ENCODE measurements around the gene ARL6IP6.
A peak's percentile ranks its signal among the peaks of the same experiment; 100 is the strongest.
"Not testable (repeated sequence)": the region's sequence is repeated elsewhere in the genome, so short reads cannot be mapped to it uniquely, and the experiment has no call there.

Gene ARL6IP6

GRCh38 chr2:152723918-152724317 is 5.5 kb downstream of the ARL6IP6 start:
- no peak for FAIRE-seq

GRCh38 chr2:152729844-152730243 is 11.4 kb downstream of the ARL6IP6 start:
- FAIRE-seq, result no peak

GRCh38 chr2:152730591-152731333 is 12.3 kb downstream of the ARL6IP6 start:
- FAIRE-seq, result no peak

DNA sequence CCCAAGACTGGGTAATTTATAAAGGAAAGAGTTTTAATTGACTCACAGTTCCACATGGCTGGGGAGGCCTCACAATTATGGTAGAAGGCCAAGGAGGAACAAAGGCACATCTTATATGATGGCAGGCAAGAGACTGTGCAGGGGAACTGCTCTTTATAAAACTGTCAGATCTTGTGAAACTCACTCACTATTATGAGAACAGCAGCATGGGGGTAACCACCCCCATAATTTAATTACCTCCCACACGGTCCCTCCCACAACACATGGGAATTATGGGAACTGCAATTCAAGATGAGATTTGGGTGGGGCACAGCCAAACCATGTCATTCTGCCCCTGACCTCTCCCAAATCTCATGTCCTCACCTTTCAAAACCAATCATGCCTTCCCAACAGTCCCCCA is 19.1 kb downstream of the ARL6IP6 start:
- not testable (repeated sequence) for FAIRE-seq

GRCh38 chr2:152738438-152738837 is 20.0 kb downstream of the ARL6IP6 start:
- no peak for FAIRE-seq

GRCh38 chr2:152739705-152740104 is 21.3 kb downstream of the ARL6IP6 start:
- not testable (repeated sequence) for FAIRE-seq

DNA sequence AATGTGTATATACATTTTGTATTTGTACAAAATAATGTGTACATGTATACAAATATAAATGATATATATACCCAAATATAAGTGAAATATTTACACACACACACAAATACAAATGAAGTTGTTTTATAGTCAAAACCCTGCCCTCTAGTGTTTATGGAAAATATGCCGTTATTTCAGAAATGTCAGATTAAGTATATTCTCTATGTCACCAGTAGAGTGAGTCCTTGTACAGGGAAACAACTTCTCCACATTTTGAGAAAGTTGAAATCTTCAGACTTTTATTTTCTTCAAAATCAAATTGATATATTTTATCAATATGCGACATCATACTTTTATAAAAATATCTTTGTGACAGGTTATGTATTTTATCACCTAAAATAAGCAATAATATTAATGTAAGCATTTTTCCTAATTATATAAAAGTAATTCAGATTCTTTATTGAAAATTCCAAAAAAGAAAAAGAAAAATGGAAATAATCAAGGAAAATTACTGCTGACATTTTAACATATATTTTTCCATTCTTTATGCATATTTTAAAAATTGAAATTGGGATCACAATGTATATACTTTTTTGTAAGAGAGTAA is 22.4 kb downstream of the ARL6IP6 start:
- peak; percentile 98 for FAIRE-seq

DNA sequence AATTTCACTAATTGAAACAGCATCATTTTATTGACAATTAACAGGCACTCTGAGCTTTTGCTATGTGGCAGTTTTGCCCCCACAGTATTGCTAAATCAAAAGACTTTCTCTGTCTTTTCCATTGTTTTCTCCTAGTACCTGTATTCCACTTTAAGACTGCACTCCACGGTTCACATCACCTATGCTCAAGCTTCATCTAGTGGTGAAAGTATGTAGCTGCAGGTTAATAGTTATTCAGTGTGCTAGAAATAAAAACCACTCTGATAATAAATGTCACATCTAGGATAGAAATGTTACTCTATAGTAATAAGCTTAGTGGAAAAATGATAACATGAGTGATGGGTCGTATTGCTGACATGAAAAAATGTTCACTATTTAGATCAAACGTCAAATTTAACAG is 24.6 kb downstream of the ARL6IP6 start:
- FAIRE-seq, result peak; percentile 95

DNA sequence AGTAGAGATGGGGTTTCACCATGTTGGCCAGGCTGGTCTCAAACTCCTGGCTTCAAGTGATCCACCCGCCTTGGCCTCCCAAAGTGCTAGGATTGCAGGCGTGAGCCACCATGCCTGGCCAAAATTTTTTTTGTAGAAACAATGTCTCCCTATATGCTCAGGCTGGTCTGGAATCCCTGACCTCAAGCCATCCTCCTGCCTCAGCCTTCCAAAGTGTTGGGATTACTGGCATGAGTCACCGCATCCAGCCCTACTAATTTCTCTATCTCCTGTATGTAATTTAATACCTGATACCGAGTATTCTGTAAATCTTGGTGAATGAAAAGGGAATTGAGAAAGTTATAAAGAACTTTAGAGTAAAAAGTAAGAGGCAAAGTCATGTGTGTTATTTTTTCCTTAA is 29.3 kb downstream of the ARL6IP6 start:
- not testable (repeated sequence) for FAIRE-seq

DNA sequence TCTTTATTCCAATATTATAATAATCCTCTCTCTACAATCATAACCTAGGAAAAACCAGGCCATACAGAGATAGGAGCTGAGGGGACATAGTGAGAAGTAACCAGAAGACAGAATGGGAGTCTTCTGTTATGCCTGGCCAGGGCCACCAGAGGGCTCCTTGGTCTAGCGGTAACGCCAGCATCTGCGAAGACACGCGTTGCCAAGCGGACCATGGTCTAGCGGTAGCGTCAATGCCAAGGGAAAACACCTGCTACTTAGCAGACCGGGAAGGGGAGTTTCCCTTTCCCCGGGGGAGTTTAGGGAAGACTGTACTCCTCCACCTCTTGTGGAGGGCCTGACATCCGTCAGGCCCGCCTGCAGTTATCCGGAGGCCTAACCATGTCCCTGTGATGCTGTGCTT is 36.6 kb downstream of the ARL6IP6 start:
- FAIRE-seq, result no peak

GRCh38 chr2:152759290-152760072 is 41.1 kb downstream of the ARL6IP6 start:
- FAIRE-seq, result no peak

GRCh38 chr2:152761214-152761613 is 42.8 kb downstream of the ARL6IP6 start:
- FAIRE-seq, result no peak

DNA sequence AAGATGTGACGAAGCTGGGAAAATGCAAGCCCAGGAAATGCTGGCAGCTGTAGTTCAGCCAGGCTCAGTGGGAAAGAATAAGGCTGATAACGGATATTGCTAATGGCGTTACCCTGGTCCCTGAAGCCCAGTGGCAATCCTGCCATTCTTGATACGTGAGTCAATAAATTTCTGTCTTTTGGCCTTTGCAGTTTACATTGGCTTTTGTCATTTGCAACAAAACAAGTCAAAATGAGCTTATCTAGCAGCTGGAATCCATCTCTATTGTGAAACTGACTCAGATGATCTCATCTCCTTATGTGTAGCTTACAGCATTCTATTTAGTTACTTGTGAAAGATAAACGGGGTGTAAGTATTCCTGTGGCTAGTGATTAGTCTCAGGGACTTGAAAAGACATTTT is 43.8 kb downstream of the ARL6IP6 start:
- no peak for FAIRE-seq

DNA sequence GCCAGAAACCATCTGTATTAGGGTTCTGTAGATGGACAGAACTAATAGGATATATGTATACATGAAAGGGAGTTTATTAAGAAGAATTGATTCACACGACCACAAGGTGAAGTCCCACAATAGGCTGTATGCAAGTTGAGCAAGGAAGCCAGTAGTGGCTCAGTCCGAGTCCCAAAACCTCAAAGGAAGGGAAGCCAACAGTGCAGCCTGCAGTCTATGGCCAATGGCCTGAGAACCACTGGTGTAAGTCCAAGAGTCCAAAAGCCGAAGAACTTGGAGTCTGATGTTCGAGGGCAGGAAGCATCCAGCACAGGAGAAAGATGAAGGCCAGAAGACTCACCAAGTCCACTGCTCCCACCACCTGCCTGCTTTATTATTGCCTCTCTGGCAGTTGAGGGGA is 44.8 kb downstream of the ARL6IP6 start:
- FAIRE-seq, result not testable (repeated sequence)

DNA sequence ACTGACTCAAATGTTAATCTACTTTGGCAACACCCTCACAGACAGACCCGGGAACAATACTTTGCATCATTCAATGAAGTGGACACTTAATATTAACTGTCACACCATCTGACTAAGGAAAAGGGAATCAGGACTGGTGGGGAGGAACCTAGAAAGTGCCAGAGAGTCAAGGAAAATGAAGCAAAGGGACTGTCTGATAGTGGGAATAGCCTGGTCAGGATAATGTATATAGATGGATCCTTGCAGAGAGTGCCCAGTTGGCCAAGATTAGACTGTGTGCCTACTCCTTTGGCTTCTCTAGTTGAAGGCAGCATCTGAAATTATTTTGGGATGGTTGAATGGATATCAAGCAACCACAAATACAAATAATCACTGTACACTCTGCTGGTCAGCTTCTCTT is 45.2 kb downstream of the ARL6IP6 start:
- FAIRE-seq, result no peak

DNA sequence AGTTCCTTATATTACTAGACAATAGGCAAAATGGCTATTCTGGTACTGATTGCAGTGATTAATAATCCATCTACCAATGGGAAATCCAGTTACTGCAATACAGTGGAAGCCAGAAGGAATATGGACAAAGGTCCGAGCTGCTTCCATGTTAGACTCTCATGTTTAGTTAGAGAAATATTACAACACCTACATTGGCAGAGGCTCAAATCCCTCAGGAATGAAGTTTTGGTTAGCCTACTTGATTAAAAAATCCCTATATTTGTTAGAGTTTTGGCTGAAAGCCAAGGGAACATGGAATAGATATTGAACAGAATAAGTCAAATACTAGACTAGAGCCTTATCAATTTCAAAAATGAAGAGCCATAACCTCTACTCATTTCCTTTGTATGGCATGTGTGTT is 48.5 kb downstream of the ARL6IP6 start:
- no peak for FAIRE-seq

DNA sequence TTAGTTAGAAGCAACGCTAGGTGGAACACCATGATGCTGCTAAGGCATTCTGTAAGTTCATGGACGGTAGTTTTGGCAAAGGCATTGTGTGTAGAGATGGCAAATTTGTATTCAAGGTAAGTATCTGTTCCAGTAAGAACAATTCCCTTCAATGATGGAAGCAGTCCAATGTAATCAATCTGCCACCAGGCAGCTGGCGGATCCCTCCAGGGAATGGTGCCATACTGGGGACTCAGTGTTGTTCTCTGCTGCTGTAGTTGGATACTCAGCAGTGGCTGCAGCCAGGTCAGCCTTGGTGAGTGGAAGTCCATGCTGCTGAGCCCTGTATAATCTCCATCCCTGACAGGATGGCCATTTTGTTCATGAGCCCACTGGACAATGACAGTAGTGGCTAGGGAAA is 62.8 kb downstream of the ARL6IP6 start:
- FAIRE-seq, result no peak

DNA sequence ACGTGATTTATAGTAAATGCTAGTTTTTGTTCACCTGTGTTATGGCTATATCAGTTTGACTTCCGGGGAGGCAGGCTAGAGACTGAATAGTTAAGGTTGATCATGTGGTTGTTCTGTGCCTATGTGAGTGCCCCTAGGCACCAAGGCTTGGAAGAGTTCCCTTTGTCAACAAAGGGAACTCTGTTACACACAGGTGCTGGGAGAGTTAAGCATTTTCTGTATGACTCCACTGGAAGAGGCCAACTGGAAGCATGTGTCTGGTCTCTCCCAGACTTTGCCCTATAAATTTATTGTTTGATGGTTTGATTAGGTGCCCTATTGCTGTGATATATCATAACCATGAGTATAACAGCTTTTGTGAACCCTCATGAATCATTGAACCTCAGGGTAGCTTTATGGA is 63.8 kb downstream of the ARL6IP6 start:
- FAIRE-seq, result no peak

GRCh38 chr2:152790883-152791282 is 72.5 kb downstream of the ARL6IP6 start:
- FAIRE-seq, result no peak

DNA sequence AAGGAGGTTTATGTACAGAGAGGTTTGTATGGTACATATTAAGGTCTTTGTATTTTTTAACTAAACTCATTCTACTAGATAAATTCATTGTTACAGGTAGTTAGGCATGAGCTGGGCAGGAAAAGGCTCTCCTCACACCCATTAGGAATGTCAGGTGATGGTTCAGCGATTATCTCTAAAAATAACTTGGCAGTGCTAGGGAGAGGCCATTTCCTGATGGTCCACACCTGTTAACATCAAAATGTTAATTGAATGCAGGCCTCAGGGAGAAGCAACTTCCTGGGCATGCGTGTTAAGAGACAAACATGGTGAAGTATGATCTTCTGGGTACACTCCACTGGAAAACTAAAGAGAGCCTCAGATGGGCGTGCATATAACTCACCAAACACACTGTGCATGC is 73.6 kb downstream of the ARL6IP6 start:
- peak; percentile 62 for FAIRE-seq

GRCh38 chr2:152792974-152793373 is 74.6 kb downstream of the ARL6IP6 start:
- no peak for FAIRE-seq

GRCh38 chr2:152796941-152797340 is 78.5 kb downstream of the ARL6IP6 start:
- no peak for FAIRE-seq

DNA sequence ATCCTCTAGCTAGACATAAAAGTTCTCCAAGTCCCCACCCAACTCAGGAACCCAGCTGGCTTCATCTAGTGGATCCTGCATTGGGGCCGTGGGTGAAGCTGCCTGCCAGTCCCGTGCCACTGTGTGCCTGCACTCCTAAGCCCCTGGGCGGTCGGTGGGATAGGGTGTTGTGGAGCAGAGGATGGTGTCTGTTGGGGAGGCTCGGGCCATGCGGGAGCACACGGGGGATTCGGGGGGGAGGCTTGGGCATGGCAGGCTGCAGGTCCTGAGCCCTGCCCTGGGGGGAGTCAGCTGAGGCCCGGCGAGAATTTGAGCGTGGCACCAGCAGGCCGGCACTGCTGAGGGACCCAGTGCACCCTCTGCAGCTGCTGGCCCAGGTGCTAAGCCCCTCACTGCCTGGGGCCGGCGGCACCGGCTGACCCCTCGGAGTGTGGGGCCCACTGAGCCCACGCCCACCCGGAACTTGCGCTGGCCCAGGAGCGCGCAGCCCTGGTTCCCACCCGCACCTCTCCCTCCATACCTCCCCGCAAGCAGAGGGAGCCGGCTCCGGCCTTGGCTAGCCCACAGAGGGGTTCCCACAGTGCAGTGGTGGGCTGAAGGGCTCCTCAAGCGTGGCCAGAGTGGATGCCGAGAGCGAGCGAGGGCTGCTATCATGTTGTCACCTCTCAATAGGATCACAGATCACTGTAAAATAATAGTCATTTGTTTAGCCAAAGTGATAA is 86.4 kb downstream of the ARL6IP6 start:
- no peak for FAIRE-seq

Data from islet of Langerhans (tissue), 1 donor.